ENCODE measurements around the gene ATCAY. TPM values are rescaled to one million over a fixed set of nuclear protein-coding genes. Genes with fewer than 3 reads are reported as not detected.
"Not testable (repeated sequence)": the region's sequence is repeated elsewhere in the genome, so short reads cannot be mapped to it uniquely, and the experiment has no call there.

ATCAY gene
- total RNA-seq, 2 experiments from 2014 or later = not detected

DNA sequence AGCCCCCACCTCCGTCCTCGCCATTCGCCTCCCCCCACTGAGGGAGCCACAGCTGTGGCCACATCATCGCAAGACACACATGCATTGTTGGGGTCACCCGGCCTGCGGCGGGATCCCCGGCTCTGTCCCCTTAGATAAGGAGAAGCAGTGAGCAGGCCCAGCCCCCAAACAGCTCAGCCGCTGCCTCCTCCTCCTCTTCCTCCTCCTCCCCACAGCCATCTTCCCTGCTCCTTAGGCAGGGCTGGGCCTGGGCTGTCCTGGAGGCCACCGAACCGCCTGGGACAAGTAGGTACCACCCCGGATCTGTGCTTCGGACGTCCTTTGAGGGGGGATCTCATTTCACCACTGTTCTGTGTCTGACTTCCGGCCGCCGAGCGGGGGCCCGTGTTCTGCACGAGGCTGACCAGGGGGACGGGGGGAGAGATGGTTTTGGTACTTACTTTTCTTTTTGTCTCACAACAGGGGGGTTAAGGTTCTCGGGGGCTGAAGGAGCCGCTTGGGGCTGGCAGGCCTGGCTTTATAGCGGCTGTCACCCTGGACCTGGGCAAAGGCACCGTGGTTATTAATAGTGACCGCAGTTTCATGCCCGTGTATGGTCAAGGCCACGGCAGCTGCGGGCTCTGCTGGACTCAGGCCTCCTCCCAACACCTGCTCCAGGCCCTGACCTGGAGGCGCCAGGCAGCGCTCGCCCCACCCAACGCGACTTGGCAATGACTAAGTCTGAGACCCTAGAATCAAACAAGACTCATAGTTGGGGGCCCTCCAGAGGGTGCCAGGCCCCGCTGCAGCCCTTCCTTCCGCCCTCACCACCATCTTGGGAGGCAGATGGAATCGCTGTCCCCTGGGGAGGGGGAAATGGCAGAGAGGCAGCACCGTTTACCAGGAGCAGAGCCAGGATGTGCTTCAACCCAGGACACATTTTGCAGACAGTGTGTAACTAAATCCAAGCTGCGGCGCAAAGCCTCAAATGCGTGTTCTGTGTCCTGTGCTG lies 70.7 kb downstream of the ATCAY start:
- H3K27ac ChIP-seq (ENCODE audit: low read depth, low read length, poor library complexity, severe bottlenecking) = no peak overlapping the region
- H3K4me1 ChIP-seq (ENCODE audit: insufficient read depth, low read length, poor library complexity, severe bottlenecking) = no peaks in the 10 kb centered on the region
- ChIA-PET POLR2A (no interaction called here), CTCF (ENCODE audit: unreplicated experiment) (no interaction called here)
- intact Hi-C loops (cut with micrococcal nuclease; ENCODE audit: unreplicated experiment) = no loop called here
- TF ChIP-seq EZH2phosphoT487 (IDR thresholded peaks at IDR 0.05; ENCODE audit: borderline replicate concordance, low read depth, low read length) = no peak
- TF ChIP-seq, protein P1, sequence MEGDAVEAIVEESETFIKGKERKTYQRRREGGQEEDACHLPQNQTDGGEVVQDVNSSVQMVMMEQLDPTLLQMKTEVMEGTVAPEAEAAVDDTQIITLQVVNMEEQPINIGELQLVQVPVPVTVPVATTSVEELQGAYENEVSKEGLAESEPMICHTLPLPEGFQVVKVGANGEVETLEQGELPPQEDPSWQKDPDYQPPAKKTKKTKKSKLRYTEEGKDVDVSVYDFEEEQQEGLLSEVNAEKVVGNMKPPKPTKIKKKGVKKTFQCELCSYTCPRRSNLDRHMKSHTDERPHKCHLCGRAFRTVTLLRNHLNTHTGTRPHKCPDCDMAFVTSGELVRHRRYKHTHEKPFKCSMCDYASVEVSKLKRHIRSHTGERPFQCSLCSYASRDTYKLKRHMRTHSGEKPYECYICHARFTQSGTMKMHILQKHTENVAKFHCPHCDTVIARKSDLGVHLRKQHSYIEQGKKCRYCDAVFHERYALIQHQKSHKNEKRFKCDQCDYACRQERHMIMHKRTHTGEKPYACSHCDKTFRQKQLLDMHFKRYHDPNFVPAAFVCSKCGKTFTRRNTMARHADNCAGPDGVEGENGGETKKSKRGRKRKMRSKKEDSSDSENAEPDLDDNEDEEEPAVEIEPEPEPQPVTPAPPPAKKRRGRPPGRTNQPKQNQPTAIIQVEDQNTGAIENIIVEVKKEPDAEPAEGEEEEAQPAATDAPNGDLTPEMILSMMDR (conservative IDR thresholded peaks at IDR 0.05; ENCODE audit: low read length) = no peak
- H3K79me2 ChIP-seq (ENCODE audit: insufficient read depth, low read depth, low read length) = no peaks in the 10 kb centered on the region
- DNase-seq (ENCODE audit: low spot score) = no peak
- no peaks in the 10 kb centered on the region for H4K20me1 ChIP-seq (ENCODE audit: insufficient read depth, low read length)
- no peak overlapping the region for H3K4me3 ChIP-seq (ENCODE audit: low read depth, low read length, poor library complexity, severe bottlenecking)
- H3K9me2 ChIP-seq (ENCODE audit: insufficient read depth, low read length) = no peaks in the 10 kb centered on the region
- BruUV-seq (replicated peaks) = no TSS peak
- H3K36me3 ChIP-seq (ENCODE audit: insufficient read depth, low read length) = peaks cover 5% of the 10 kb centered on the region; the same call in 1 of the 2 replicates
- H3K9me3 ChIP-seq (ENCODE audit: low read length) = no peaks in the 10 kb centered on the region
- H3K4me2 ChIP-seq (ENCODE audit: low read length) = no peak overlapping the region
- no peak overlapping the region for H2AFZ ChIP-seq (ENCODE audit: low read length)

DNA sequence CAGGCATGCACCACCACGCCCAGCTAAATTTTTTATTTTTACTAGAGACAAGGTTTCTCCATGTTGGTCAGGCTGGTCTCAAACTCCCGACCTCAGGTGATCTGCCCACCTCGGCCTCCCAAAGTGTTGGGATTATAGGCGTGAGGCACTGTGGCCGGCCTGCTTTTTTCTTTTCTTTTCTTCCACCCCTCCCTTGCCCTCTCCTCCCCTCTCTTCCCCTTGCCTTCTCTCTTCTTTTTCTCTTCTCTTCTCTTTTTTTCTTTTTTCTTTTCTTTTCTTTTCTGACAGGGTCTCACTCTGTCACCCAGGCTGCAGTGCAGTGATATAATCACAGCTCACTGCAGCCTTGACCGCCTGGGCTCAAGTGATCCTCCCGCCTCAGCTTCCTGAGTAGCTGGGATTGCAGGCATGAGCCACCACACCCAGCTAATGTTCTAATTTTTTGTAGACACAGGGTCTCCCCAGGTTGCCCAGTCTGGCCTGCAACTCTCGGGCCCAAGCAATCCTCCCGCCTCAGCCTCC lies 72.3 kb downstream of the ATCAY start:
- H3K79me2 ChIP-seq (ENCODE audit: insufficient read depth, low read depth, low read length); H3K9me2 ChIP-seq (ENCODE audit: insufficient read depth, low read length); H3K9me3 ChIP-seq (ENCODE audit: low read length); DNase-seq (ENCODE audit: low spot score); intact Hi-C loops (cut with micrococcal nuclease; ENCODE audit: unreplicated experiment); H4K20me1 ChIP-seq (ENCODE audit: insufficient read depth, low read length); H3K4me1 ChIP-seq (ENCODE audit: insufficient read depth, low read length, poor library complexity, severe bottlenecking); H3K27ac ChIP-seq (ENCODE audit: low read depth, low read length, poor library complexity, severe bottlenecking); H3K4me2 ChIP-seq (ENCODE audit: low read length); BruUV-seq (replicated peaks); H3K4me3 ChIP-seq (ENCODE audit: low read depth, low read length, poor library complexity, severe bottlenecking); CTCF ChIA-PET (ENCODE audit: unreplicated experiment); H2AFZ ChIP-seq (ENCODE audit: low read length): not testable (repeated sequence)
- peaks cover 13% of the 10 kb centered on the region for H3K36me3 ChIP-seq (ENCODE audit: insufficient read depth, low read length)
- POLR2A ChIA-PET = interaction anchor here (0.7 kb wide), 1 partner anchor 17 kb away, joined by 3 read pairs; no protein-coding TSS in a partner anchor

DNA sequence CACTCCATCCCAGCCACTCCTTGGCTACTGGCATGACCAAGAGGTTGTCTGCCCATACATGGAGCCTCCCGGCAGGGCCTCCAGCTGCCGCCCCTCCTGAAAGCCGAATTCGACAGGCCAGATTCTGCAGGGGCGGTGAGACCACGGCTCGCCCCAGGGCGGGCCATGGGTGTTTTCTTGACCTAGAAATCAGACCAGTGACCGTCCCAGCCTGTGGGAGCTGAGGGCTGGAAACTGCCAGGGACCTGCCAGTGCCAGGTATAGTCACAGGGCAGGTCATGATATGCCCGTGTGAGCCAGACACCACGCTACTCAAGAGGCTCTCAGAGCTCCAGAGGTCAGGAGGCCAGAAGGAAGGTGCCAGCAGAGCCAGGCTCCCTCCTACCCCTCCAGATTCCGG lies 73.6 kb downstream of the ATCAY start:
- no peak for DNase-seq (ENCODE audit: low spot score)
- peaks cover 20% of the 10 kb centered on the region for H3K36me3 ChIP-seq (ENCODE audit: insufficient read depth, low read length)
- no peaks in the 10 kb centered on the region for H3K4me1 ChIP-seq (ENCODE audit: insufficient read depth, low read length, poor library complexity, severe bottlenecking)
- no TSS peak for BruUV-seq (replicated peaks)
- TF ChIP-seq, protein P1 (conservative IDR thresholded peaks at IDR 0.05; ENCODE audit: low read length) = no peak
- TF ChIP-seq EZH2phosphoT487 (IDR thresholded peaks at IDR 0.05; ENCODE audit: borderline replicate concordance, low read depth, low read length) = no peak
- H3K27ac ChIP-seq (ENCODE audit: low read depth, low read length, poor library complexity, severe bottlenecking) = no peak overlapping the region
- no peaks in the 10 kb centered on the region for H3K9me2 ChIP-seq (ENCODE audit: insufficient read depth, low read length)
- no peaks in the 10 kb centered on the region for H3K9me3 ChIP-seq (ENCODE audit: low read length)
- H3K4me2 ChIP-seq (ENCODE audit: low read length) = no peak overlapping the region
- H4K20me1 ChIP-seq (ENCODE audit: insufficient read depth, low read length) = no peaks in the 10 kb centered on the region
- POLR2A ChIA-PET = interaction anchor here (0.7 kb wide), 1 partner anchor 1267 kb away, joined by 6 read pairs; no protein-coding TSS in a partner anchor
- H3K79me2 ChIP-seq (ENCODE audit: insufficient read depth, low read depth, low read length) = no peaks in the 10 kb centered on the region
- intact Hi-C loops (cut with micrococcal nuclease; ENCODE audit: unreplicated experiment) = no loop called here
- no peak overlapping the region for H2AFZ ChIP-seq (ENCODE audit: low read length)
- CTCF ChIA-PET (ENCODE audit: unreplicated experiment) = no interaction called here
- no peak overlapping the region for H3K4me3 ChIP-seq (ENCODE audit: low read depth, low read length, poor library complexity, severe bottlenecking)

DNA sequence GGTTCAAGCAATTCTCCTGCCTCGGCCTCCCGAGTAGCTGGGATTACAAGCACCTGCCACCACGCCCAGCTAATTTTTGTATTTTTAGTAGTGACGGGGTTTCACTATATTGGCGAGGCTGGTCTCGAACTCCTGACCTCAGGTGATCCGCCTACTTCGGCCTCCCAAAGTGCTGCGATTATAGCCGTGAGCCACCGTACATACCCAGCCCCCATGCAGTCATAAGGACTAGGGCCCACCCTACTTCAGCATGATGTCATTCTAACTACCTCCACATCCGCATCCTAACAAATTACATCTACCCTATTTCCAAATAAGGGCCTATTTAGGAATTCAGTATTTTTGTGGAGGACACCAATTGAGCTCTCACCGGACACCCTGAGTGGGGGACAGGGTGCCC lies 74.8 kb downstream of the ATCAY start:
- intact Hi-C loops (cut with micrococcal nuclease; ENCODE audit: unreplicated experiment); BruUV-seq (replicated peaks); H3K79me2 ChIP-seq (ENCODE audit: insufficient read depth, low read depth, low read length); H3K27ac ChIP-seq (ENCODE audit: low read depth, low read length, poor library complexity, severe bottlenecking); H3K4me3 ChIP-seq (ENCODE audit: low read depth, low read length, poor library complexity, severe bottlenecking); H3K4me1 ChIP-seq (ENCODE audit: insufficient read depth, low read length, poor library complexity, severe bottlenecking); H3K4me2 ChIP-seq (ENCODE audit: low read length); H2AFZ ChIP-seq (ENCODE audit: low read length); H3K9me2 ChIP-seq (ENCODE audit: insufficient read depth, low read length); POLR2A ChIA-PET; DNase-seq (ENCODE audit: low spot score); H4K20me1 ChIP-seq (ENCODE audit: insufficient read depth, low read length); H3K9me3 ChIP-seq (ENCODE audit: low read length); CTCF ChIA-PET (ENCODE audit: unreplicated experiment): not testable (repeated sequence)
- peaks cover 29% of the 10 kb centered on the region for H3K36me3 ChIP-seq (ENCODE audit: insufficient read depth, low read length)

Data from OCI-LY7 (cell line).